Neural crest cell (in vitro differentiated cells): ENCODE data around the gene ABCC8. TPM values are rescaled to one million over a fixed set of nuclear protein-coding genes. Genes with fewer than 3 reads are reported as not detected.

Source experiments
- DNase-seq: peaks from one replicate; pipeline ENCODE4 v3.0.0; 2021; ENCODE audit warnings: low read depth, mixed read lengths, low spot score
- H3K27ac Mint-ChIP-seq: one replicate; pipeline ENCODE4 v1.8.0; 2021; ENCODE audit warnings: mild to moderate bottlenecking, mixed read lengths; ENCODE audit not compliant: unreplicated experiment
- H3K27me3 Mint-ChIP-seq: 2 replicates; pipeline ENCODE4 v1.8.0; 2021; ENCODE audit warnings: low read depth, mild to moderate bottlenecking, mixed read lengths
- H3K36me3 Mint-ChIP-seq: 2 replicates; pipeline ENCODE4 v1.8.0; 2021; ENCODE audit warnings: low read depth, mild to moderate bottlenecking, mixed read lengths
- H3K4me1 Mint-ChIP-seq: 2 replicates; pipeline ENCODE4 v1.8.0; 2021; ENCODE audit warnings: mixed read lengths
- H3K4me3 Mint-ChIP-seq: one replicate; pipeline ENCODE4 v1.8.0; 2021; ENCODE audit warnings: mild to moderate bottlenecking, mixed read lengths
- H3K9me3 Mint-ChIP-seq: 2 replicates; pipeline ENCODE4 v1.8.0; 2021; ENCODE audit warnings: mixed read lengths
- CTCF ChIP-seq: fragments of 200-600 bp; sonication (generic); conservative IDR thresholded peaks from 2 replicates; pipeline ENCODE4 v1.5.0; 2021; ENCODE audit warnings: antibody characterized with exemption, mild to moderate bottlenecking
- total RNA-seq: library from RNA; stranded (reverse); gene quantifications from 2 replicates; pipeline ENCODE4 v1.2.1, GENCODE V29; 2021

The ABCC8 gene
- total RNA-seq, 1 donor from 2014 or later, result 6.1 TPM

DNA sequence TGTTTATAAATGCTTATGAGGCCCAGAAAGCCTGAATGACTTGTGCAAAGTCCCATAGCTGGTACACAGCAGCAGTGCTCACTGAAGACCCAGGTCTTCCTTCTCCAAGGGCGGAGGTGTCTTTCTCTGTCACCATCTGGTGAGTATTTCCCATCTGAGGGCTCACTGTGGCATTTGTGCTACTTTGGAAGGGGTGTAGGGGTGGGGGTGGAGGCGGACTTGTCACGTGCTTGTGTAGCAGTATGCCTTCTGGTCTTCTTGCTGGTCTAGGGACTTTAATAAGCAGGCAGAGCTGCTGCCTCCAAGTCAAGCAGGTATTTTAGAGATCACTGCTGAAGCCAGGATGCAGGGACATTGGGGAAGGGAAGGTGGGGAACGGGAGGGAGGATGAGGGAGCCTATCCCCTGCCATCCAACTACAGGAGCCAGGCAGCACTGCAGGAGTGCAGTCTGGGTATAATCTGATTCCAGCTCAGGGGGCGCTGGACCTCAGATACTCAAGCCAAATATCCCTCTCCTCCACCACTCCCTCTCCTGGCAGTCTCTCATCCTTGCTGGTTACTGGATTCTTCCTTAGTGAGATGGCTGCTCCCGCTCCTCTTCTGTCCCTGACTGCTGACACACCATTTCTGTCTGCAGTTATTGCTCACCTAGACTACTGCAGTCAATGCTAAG lies 3.4 kb downstream of the ABCC8 start:
- peaks cover 62% of the 10 kb centered on the region for H3K27me3 Mint-ChIP-seq
- peaks cover 17% of the 10 kb centered on the region for H3K4me1 Mint-ChIP-seq
- H3K27ac Mint-ChIP-seq, result no peak overlapping the region
- peak overlapping the region; percentile 54 for H3K4me3 Mint-ChIP-seq
- DNase-seq, result peak; percentile 41
- no peaks in the 10 kb centered on the region for H3K36me3 Mint-ChIP-seq
- peak; percentile 51 for TF ChIP-seq CTCF
- H3K9me3 Mint-ChIP-seq, result no peaks in the 10 kb centered on the region

GRCh38 chr11:17472467-17472866 lies 4.2 kb downstream of the ABCC8 start:
- peaks cover 55% of the 10 kb centered on the region for H3K27me3 Mint-ChIP-seq
- H3K4me3 Mint-ChIP-seq, result peak overlapping the region; percentile 10

GRCh38 chr11:17471501-17471900 lies 5.1 kb downstream of the ABCC8 start:
- DNase-seq, result no peak
- no peaks in the 10 kb centered on the region for H3K9me3 Mint-ChIP-seq
- H3K27ac Mint-ChIP-seq, result no peak overlapping the region
- H3K27me3 Mint-ChIP-seq, result peaks cover 48% of the 10 kb centered on the region
- H3K4me1 Mint-ChIP-seq, result peaks cover 9% of the 10 kb centered on the region
- no peaks in the 10 kb centered on the region for H3K36me3 Mint-ChIP-seq
- no peak overlapping the region for H3K4me3 Mint-ChIP-seq
- TF ChIP-seq CTCF, result no peak

More at GRCh38 chr11:17472467-17472866, 4.2 kb downstream of the ABCC8 start:
- TF ChIP-seq CTCF, result no peak
- H3K9me3 Mint-ChIP-seq, result no peaks in the 10 kb centered on the region
- H3K36me3 Mint-ChIP-seq, result no peaks in the 10 kb centered on the region
- peaks cover 11% of the 10 kb centered on the region for H3K4me1 Mint-ChIP-seq
- no peak for DNase-seq
- H3K27ac Mint-ChIP-seq, result no peak overlapping the region

GRCh38 chr11:17469998-17470397 lies 6.6 kb downstream of the ABCC8 start:
- H3K4me1 Mint-ChIP-seq, result no peaks in the 10 kb centered on the region
- no peak overlapping the region for H3K4me3 Mint-ChIP-seq
- no peaks in the 10 kb centered on the region for H3K9me3 Mint-ChIP-seq
- H3K27ac Mint-ChIP-seq, result no peak overlapping the region
- no peak for TF ChIP-seq CTCF
- DNase-seq, result no peak
- H3K36me3 Mint-ChIP-seq, result no peaks in the 10 kb centered on the region
- H3K27me3 Mint-ChIP-seq, result peaks cover 33% of the 10 kb centered on the region

GRCh38 chr11:17468122-17468521 lies 8.5 kb downstream of the ABCC8 start:
- no peak overlapping the region for H3K4me3 Mint-ChIP-seq
- H3K4me1 Mint-ChIP-seq, result no peaks in the 10 kb centered on the region
- H3K27ac Mint-ChIP-seq, result no peak overlapping the region
- no peaks in the 10 kb centered on the region for H3K9me3 Mint-ChIP-seq
- no peaks in the 10 kb centered on the region for H3K36me3 Mint-ChIP-seq
- DNase-seq, result no peak
- TF ChIP-seq CTCF, result no peak
- peaks cover 14% of the 10 kb centered on the region for H3K27me3 Mint-ChIP-seq
